SH-SY5Y (cell line): Measurements from ENCODE around the gene MCEMP1.

Experiments used
- GATA2 ChIP-seq: IDR thresholded peaks from 2 replicates; pipeline ENCODE4 v1.6.1; 2011; ENCODE audit warnings: mild to moderate bottlenecking, low read depth, low read length
- GATA3 ChIP-seq: IDR thresholded peaks from 2 replicates; pipeline ENCODE4 v1.6.1; 2011; ENCODE audit warnings: low read depth, mild to moderate bottlenecking, low read length, moderate library complexity

DNA sequence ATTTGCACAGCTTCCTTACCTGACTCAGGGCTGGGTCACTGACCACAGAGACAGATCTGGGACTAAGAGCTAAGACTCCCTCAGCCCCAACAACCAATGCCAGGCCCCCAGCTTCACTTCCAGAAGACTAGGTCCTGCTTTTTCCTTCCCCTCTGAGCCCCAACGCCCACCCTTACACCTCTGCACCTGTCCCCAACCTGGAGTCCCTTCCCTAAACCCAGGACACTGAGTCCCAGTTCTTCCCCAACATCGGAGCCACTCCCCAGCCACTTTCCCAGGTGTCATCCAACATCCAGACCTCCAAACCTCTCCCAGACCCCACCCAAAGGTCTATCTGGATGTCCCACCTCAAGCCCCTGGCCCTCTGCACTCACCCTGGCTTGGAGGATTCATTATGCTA lies 22.1 kb downstream of the MCEMP1 start:
- TF ChIP-seq GATA2 = no peak
- TF ChIP-seq GATA3 = no peak
